OCI-LY1 (cell line): ENCODE data around the gene MCF2L.

Source experiments
- EZH2 ChIP-seq: fragments of 200-600 bp; sonication (generic), shearing (Covaris generic); IDR thresholded peaks from 2 replicates; pipeline ENCODE4 v1.8.0; 2017; ENCODE audit warnings: borderline replicate concordance, mixed run types, mild to moderate bottlenecking, antibody characterized with exemption, low read length, moderate library complexity, mixed read lengths
- TF ChIP-seq, protein P1 (sequence below): fragments of 200-600 bp; sonication (generic), shearing (Covaris generic); IDR thresholded peaks from 2 replicates; pipeline ENCODE4 v1.5.1; 2017; ENCODE audit warnings: mild to moderate bottlenecking, antibody characterized with exemption, low read length, moderate library complexity, mixed read lengths

- TF ChIP-seq, protein P1, sequence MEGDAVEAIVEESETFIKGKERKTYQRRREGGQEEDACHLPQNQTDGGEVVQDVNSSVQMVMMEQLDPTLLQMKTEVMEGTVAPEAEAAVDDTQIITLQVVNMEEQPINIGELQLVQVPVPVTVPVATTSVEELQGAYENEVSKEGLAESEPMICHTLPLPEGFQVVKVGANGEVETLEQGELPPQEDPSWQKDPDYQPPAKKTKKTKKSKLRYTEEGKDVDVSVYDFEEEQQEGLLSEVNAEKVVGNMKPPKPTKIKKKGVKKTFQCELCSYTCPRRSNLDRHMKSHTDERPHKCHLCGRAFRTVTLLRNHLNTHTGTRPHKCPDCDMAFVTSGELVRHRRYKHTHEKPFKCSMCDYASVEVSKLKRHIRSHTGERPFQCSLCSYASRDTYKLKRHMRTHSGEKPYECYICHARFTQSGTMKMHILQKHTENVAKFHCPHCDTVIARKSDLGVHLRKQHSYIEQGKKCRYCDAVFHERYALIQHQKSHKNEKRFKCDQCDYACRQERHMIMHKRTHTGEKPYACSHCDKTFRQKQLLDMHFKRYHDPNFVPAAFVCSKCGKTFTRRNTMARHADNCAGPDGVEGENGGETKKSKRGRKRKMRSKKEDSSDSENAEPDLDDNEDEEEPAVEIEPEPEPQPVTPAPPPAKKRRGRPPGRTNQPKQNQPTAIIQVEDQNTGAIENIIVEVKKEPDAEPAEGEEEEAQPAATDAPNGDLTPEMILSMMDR = no peak
- TF ChIP-seq EZH2 = no peak
Observed at GRCh38 chr13:113099142-113099541, 130.1 kb downstream of the MCF2L start.
